ENCODE data around the gene ADGRL1.
"Not testable (repeated sequence)": the region's sequence is repeated elsewhere in the genome, so short reads cannot be mapped to it uniquely, and the experiment has no call there.

GRCh38 chr19:14207796-14208195, 1.8 kb upstream of the ADGRL1 start:
- TF ChIP-seq, protein P1, sequence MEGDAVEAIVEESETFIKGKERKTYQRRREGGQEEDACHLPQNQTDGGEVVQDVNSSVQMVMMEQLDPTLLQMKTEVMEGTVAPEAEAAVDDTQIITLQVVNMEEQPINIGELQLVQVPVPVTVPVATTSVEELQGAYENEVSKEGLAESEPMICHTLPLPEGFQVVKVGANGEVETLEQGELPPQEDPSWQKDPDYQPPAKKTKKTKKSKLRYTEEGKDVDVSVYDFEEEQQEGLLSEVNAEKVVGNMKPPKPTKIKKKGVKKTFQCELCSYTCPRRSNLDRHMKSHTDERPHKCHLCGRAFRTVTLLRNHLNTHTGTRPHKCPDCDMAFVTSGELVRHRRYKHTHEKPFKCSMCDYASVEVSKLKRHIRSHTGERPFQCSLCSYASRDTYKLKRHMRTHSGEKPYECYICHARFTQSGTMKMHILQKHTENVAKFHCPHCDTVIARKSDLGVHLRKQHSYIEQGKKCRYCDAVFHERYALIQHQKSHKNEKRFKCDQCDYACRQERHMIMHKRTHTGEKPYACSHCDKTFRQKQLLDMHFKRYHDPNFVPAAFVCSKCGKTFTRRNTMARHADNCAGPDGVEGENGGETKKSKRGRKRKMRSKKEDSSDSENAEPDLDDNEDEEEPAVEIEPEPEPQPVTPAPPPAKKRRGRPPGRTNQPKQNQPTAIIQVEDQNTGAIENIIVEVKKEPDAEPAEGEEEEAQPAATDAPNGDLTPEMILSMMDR (IDR thresholded peaks at IDR 0.05 in 2 of 3, conservative IDR thresholded peaks at IDR 0.05 in 1 of 3; ENCODE audit: borderline replicate concordance in 1 of 3, insufficient read depth in 1 of 3, low read depth in 2 of 3, low read length in 2 of 3) = not testable (repeated sequence)
- not testable (repeated sequence) for TF ChIP-seq RAD21 (IDR thresholded peaks at IDR 0.05; ENCODE audit: low read depth)
